K562 (cell line): ENCODE measurements around the gene RAB40B. TPM values are rescaled to one million over a fixed set of nuclear protein-coding genes. Genes with fewer than 3 reads are reported as not detected.

ENCODE experiments used
- ATAC-seq: fragments of 200-7000 bp; cut with Tn5 transposase; 3 replicates; pipeline ENCODE4 v1.9.1; 2020; ENCODE audit warnings: moderate library complexity
- BruUV-seq: library from RNA; stranded (reverse); fragments of 400-500 nt; replicated peaks from 2 replicates; lab custom pipeline; 2021; lab: Mats Ljungman, UMichigan
- CTCF ChIA-PET: fragments of 300-600 bp; formaldehyde crosslinking; extraction: SDS; loops from one replicate; lab custom pipeline; 2021; ENCODE audit warnings: low intra/inter-chr PET ratio; lab: Yijun Ruan, JAX
- POLR2A ChIA-PET: fragments of 300-600, 350-650 bp; sonication (Branson Sonifier 250); formaldehyde crosslinking; extraction: SDS; loops from one replicate; lab custom pipeline; 2021; ENCODE audit warnings: antibody characterized with exemption, inconsistent platforms; lab: Yijun Ruan, JAX
- DNase-seq, 4 experiments: peaks; one replicate each; pipeline versions ENCODE4 v3.0.0 to v3.0.0-alpha.2; 2011 to 2018; ENCODE audit warnings: low spot score in 3 of 4, mixed read lengths in 3 of 4; ENCODE audit errors: extremely low read depth in 1 of 4
- FAIRE-seq: peaks from 2 replicates; lab custom pipeline; 2011; peaks lifted over from hg19 to GRCh38; lab: Jason Lieb, UNC
- H2AFZ ChIP-seq: 2 replicates; pipeline ENCODE4 v1.6.0; 2011; ENCODE audit warnings: low read depth, low read length, control low read depth, inconsistent platforms
- H3K27ac ChIP-seq: fragments of 200-600 bp; 3 replicates; pipeline ENCODE4 v1.8.0; 2011; ENCODE audit warnings: low read depth, mild to moderate bottlenecking, control low read depth, inconsistent platforms, low read length, moderate library complexity, mixed read lengths; ENCODE audit errors: extremely low read depth
- H3K27me3 ChIP-seq, 2 experiments: fragments of 300-600 bp in 1 of 2; 2 replicates in 1 of 2; 3 replicates in 1 of 2; pipeline versions ENCODE4 v1.6.0 to v1.8.0; 2011; ENCODE audit warnings: inconsistent platforms in 2 of 2, low read length in 2 of 2, mild to moderate bottlenecking in 1 of 2, mixed read lengths in 1 of 2, moderate library complexity in 1 of 2; ENCODE audit not compliant: control insufficient read depth in 2 of 2, insufficient read depth in 2 of 2
- H3K36me3 ChIP-seq: fragments of 300-600 bp; 3 replicates; pipeline ENCODE4 v1.8.0; 2011; ENCODE audit warnings: mild to moderate bottlenecking, low read length, inconsistent platforms; ENCODE audit not compliant: control insufficient read depth, insufficient read depth
- H3K4me1 ChIP-seq, 2 experiments: fragments of 200-600 bp in 1 of 2; replicated peaks in 1 of 2; 2 replicates in 1 of 2; 3 replicates in 1 of 2; pipeline versions ENCODE4 v1.5.1 to v1.8.0; 2011; ENCODE audit warnings: inconsistent platforms in 2 of 2, low read length in 2 of 2, mild to moderate bottlenecking in 1 of 2, mixed read lengths in 1 of 2, moderate library complexity in 1 of 2; ENCODE audit not compliant: control insufficient read depth in 2 of 2, insufficient read depth in 2 of 2
- H3K4me2 ChIP-seq: 2 replicates; pipeline ENCODE4 v1.6.1; 2011; ENCODE audit warnings: low read length, control low read depth, inconsistent platforms, mixed read lengths; ENCODE audit not compliant: insufficient read depth
- H3K4me3 ChIP-seq: fragments of 200-600 bp; sonication (generic), shearing (Covaris generic); 2 replicates; pipeline ENCODE4 v1.5.1; 2016; ENCODE audit warnings: control low read depth, inconsistent platforms
- H3K79me2 ChIP-seq: fragments of 200-600 bp; 3 replicates; pipeline ENCODE4 v1.8.0; 2011; ENCODE audit warnings: low read length, inconsistent platforms; ENCODE audit not compliant: control insufficient read depth, insufficient read depth
- H3K9ac ChIP-seq, 2 experiments: 2 replicates each; pipeline versions ENCODE4 v1.6.0 to v1.6.1; 2011; ENCODE audit warnings: low read depth in 2 of 2, low read length in 2 of 2, control low read depth in 1 of 2, inconsistent platforms in 1 of 2, mild to moderate bottlenecking in 1 of 2, mixed read lengths in 1 of 2; ENCODE audit not compliant: insufficient read depth in 1 of 2
- H3K9me1 ChIP-seq: one replicate; pipeline ENCODE4 v1.6.0; 2011; ENCODE audit warnings: inconsistent platforms, mild to moderate bottlenecking, low read length, moderate library complexity; ENCODE audit not compliant: control insufficient read depth, insufficient read depth
- H3K9me3 ChIP-seq: replicated peaks from 2 replicates; pipeline ENCODE4 v1.5.1; 2011; ENCODE audit warnings: low read depth, low read length, inconsistent platforms; ENCODE audit not compliant: control insufficient read depth, insufficient read depth
- H4K20me1 ChIP-seq: replicated peaks from 2 replicates; pipeline ENCODE4 v1.6.1; 2011; ENCODE audit warnings: low read length, inconsistent platforms, mixed read lengths; ENCODE audit not compliant: control insufficient read depth, insufficient read depth
- BRCA1 ChIP-seq, 2 experiments: fragments of 450-650 bp in 1 of 2; sonication (generic) in 1 of 2; formaldehyde crosslinking in 1 of 2; IDR thresholded peaks; 2 replicates each; pipeline versions ENCODE4 v1.5.0 to v1.6.1; 2017 to 2020; ENCODE audit warnings: mild to moderate bottlenecking in 1 of 2, missing genetic modification reagents in 1 of 2
- MED1 ChIP-seq: sonication (generic); formaldehyde crosslinking; IDR thresholded peaks from 2 replicates; pipeline ENCODE4 v1.8.1; 2023; ENCODE audit warnings: missing genetic modification reagents, borderline replicate concordance
- NFIC ChIP-seq: fragments of 450-650 bp; IDR thresholded peaks from 2 replicates; pipeline ENCODE4 v1.6.1; 2017; ENCODE audit warnings: mild to moderate bottlenecking, inconsistent platforms
- RBM34 ChIP-seq: fragments of 200-400 bp; formaldehyde crosslinking; IDR thresholded peaks from 2 replicates; pipeline ENCODE4 v1.6.1; 2018; ENCODE audit warnings: low read length, borderline replicate concordance; ENCODE audit not compliant: insufficient read depth
- SMARCC2 ChIP-seq: fragments of 450-650 bp; IDR thresholded peaks from 2 replicates; pipeline ENCODE4 v1.6.1; 2017; ENCODE audit warnings: antibody characterized with exemption, moderate library complexity, mild to moderate bottlenecking, low read depth
- ZFP30 ChIP-seq: fragments of 250-450 bp; sonication (Bioruptor Pico); IDR thresholded peaks from 2 replicates; pipeline ENCODE4 v1.8.0; 2022; ENCODE audit warnings: moderate library complexity, mild to moderate bottlenecking, inconsistent platforms, borderline replicate concordance
- ZNF12 ChIP-seq: sonication (generic); formaldehyde crosslinking; IDR thresholded peaks from 2 replicates; pipeline ENCODE4 v1.4.0; 2020; ENCODE audit warnings: mild to moderate bottlenecking, missing genetic modification reagents
- WGBS: fragments of 100-300 bp; shearing (Covaris generic); methylation state at CpG from one replicate; pipeline ENCODE4 v1.1.6; 2016; ENCODE audit warnings: low coverage, mixed read lengths; ENCODE audit not compliant: insufficient coverage; ENCODE audit errors: missing lambda C conversion rate; 5-methylcytosine and 5-hydroxymethylcytosine counted together
- in situ Hi-C: fragments of 300-500 bp; cut with MboI; formaldehyde crosslinking; loops from 4 replicates; pipeline ENCODE4 v1.15.0; 2018; ENCODE audit warnings: inconsistent platforms, mixed read lengths
- intact Hi-C: fragments of 100-400 bp; cut with micrococcal nuclease; formaldehyde crosslinking; loops from 2 replicates; pipeline ENCODE4 v1.14.2; 2022
- polyA plus RNA-seq, 8 experiments: library from polyadenylated mRNA; depleted of rRNA in 4 of 8; stranded (reverse) in 5 of 8; unstranded in 3 of 8; fragments of >200 nt; fragmentation: Nextera tagmentation in 2 of 8; fragmentation: Illumina TruSeq in 1 of 8; extraction: Ambion mirVana in 2 of 8; extraction: Trizol in 1 of 8; gene quantifications; 2 replicates each; pipeline versions ENCODE4 v1.2.1 to v1.2.3, GENCODE V29; 2011 to 2014; ENCODE audit warnings: inconsistent platforms in 1 of 8, missing spikeins in 1 of 8
- total RNA-seq, 7 experiments: library from RNA; depleted of rRNA in 6 of 7; stranded (reverse); fragments of >200 nt in 6 of 7; fragmentation: Illumina TruSeq in 2 of 7; extraction: Trizol in 2 of 7; gene quantifications; 2 replicates each; pipeline versions ENCODE4 v1.2.1 to v1.2.3, GENCODE V29; 2011 to 2021; ENCODE audit warnings: low replicate concordance in 1 of 7

RAB40B gene
- total and polyA plus RNA-seq, 9 of the 15 experiments (the other 6 are each of a cell fraction or from before 2014, with no cell fraction given), result 0.13 to 4.6 (median 1.4) TPM

GRCh38 chr17:82616021-82616711 is 82.3 kb downstream of the RAB40B start:
- H3K9me3 ChIP-seq, result no peaks in the 10 kb centered on the region
- no peak overlapping the region for H3K4me2 ChIP-seq
- no peak for TF ChIP-seq RBM34
- no peak for TF ChIP-seq BRCA1 (IDR thresholded peaks at IDR 0.05)
- no peak for TF ChIP-seq BRCA1 (CRISPR knock-in tag; IDR thresholded peaks at IDR 0.05)
- TF ChIP-seq MED1 (CRISPR knock-in tag), result no peak
- TF ChIP-seq NFIC, result peak; percentile 61
- no peak for TF ChIP-seq ZNF12 (CRISPR knock-in tag)
- no peak for TF ChIP-seq SMARCC2
- no peak for TF ChIP-seq ZFP30 (CRISPR knock-in tag)
- H3K27ac ChIP-seq, result no peak overlapping the region
- intact Hi-C loops, result no loop called here
- H3K27me3 ChIP-seq, result no peaks in the 10 kb centered on the region
- no peak overlapping the region for H3K4me3 ChIP-seq
- BruUV-seq, result no TSS peak
- in situ Hi-C loops, result no loop called here
- no peaks in the 10 kb centered on the region for H3K9me1 ChIP-seq
- ChIA-PET POLR2A (interaction anchor here (0.6 to 1.0 kb wide), 3 partner anchors 13 to 1171 kb away, joined by 3 read pairs; no protein-coding TSS in a partner anchor), CTCF (no interaction called here)
- FAIRE-seq (no peak), DNase-seq (no peak), ATAC-seq (no peak)
- H3K36me3 ChIP-seq, result peaks cover 72% of the 10 kb centered on the region
- H3K4me1 ChIP-seq, result peaks cover 6 to 20% of the 10 kb centered on the region in 2 experiments
- H3K79me2 ChIP-seq, result no peaks in the 10 kb centered on the region
- H4K20me1 ChIP-seq, result no peaks in the 10 kb centered on the region; the same call in 1 of the 2 replicates
- no peak overlapping the region for H3K9ac ChIP-seq
- H2AFZ ChIP-seq, result no peak overlapping the region
- 94% methylated on average over 21 of the region's 22 CpGs for WGBS
